Tibial nerve (tissue), 4 donors: ENCODE results near the gene THRA. TPM values are rescaled to one million over a fixed set of nuclear protein-coding genes. Genes with fewer than 3 reads are reported as not detected.
A peak's percentile ranks its signal among the peaks of the same experiment; 100 is the strongest.

ENCODE experiments used
- DNase-seq, 2 donors: peaks; one replicate each; pipeline ENCODE4 v3.0.0-alpha.2; 2019; ENCODE audit warnings: low spot score in 2 of 2
- H3K27ac ChIP-seq, 4 donors: fragments of 200-600 bp; sonication (generic) in 3 of 4; one replicate each; pipeline ENCODE4 v1.5.1; 2017 to 2019; ENCODE audit warnings: mild to moderate bottlenecking in 1 of 4
- H3K27me3 ChIP-seq, 2 donors: fragments of 200-600 bp; sonication (generic) in 1 of 2; one replicate each; pipeline versions ENCODE4 v1.5.1 to v1.6.0; 2017 to 2019
- H3K36me3 ChIP-seq, 3 donors: fragments of 200-600 bp; sonication (generic); one replicate each; pipeline ENCODE4 v1.5.1; 2018 to 2019
- H3K4me1 ChIP-seq, 4 donors: fragments of 200-600 bp; sonication (generic) in 3 of 4; one replicate each; pipeline ENCODE4 v1.5.1; 2017 to 2019
- H3K4me3 ChIP-seq, 4 donors: fragments of 200-600 bp; sonication (generic) in 3 of 4; one replicate each; pipeline ENCODE4 v1.5.1; 2017 to 2019; ENCODE audit warnings: mild to moderate bottlenecking in 1 of 4, moderate library complexity in 1 of 4
- H3K9me3 ChIP-seq, 4 donors: fragments of 200-600 bp; sonication (generic) in 3 of 4; one replicate each; pipeline ENCODE4 v1.5.1; 2017 to 2019
- CTCF ChIP-seq, 5 experiments: fragments of 200-600 bp in 3 of 5; fragments of 450-650 bp in 2 of 5; sonication (generic) in 3 of 5; IDR thresholded peaks; one replicate each; pipeline ENCODE4 v1.5.1; 2016 to 2019; ENCODE audit warnings: antibody characterized with exemption in 5 of 5, mild to moderate bottlenecking in 3 of 5, moderate library complexity in 2 of 5
- EP300 ChIP-seq, 2 donors: sonication (generic); formaldehyde crosslinking; IDR thresholded peaks; one replicate each; pipeline ENCODE4 v1.6.1; 2017; ENCODE audit warnings: antibody characterized with exemption in 2 of 2, mild to moderate bottlenecking in 1 of 2
- POLR2A ChIP-seq, 2 donors: fragments of 450-650 bp; IDR thresholded peaks; one replicate each; pipeline ENCODE4 v1.6.1; 2017; ENCODE audit warnings: antibody characterized with exemption in 2 of 2, mild to moderate bottlenecking in 2 of 2, moderate library complexity in 2 of 2
- WGBS, 2 donors: methylation state at CpG; one replicate each; pipeline ENCODE4 v1.1.5; 2018; 5-methylcytosine and 5-hydroxymethylcytosine counted together
- total RNA-seq, 4 donors: library from RNA; depleted of rRNA; stranded (reverse); fragments of >200 nt; gene quantifications; one replicate each; pipeline ENCODE4 v1.1.0, GENCODE V29; 2016

The THRA gene
- total RNA-seq, 4 donors from 2014 or later = 65.4 to 86.1 (median 78.4) TPM

- DNase-seq = no peak
- peak overlapping the region in 2 of 4 donors; percentile 73 to 99 for H3K27ac ChIP-seq
- no peak overlapping the region for H3K4me3 ChIP-seq
- no peak for TF ChIP-seq CTCF (IDR thresholded peaks at IDR 0.05)
- no peak for TF ChIP-seq EP300 (IDR thresholded peaks at IDR 0.05)
- no peaks in the 10 kb centered on the region for H3K9me3 ChIP-seq
- WGBS, 2 donors = 84 to 91% methylated on average over 25 to 28 of the region's 28 CpGs
- peaks cover 2 to 99% (median 37%) of the 10 kb centered on the region in 3 donors for H3K36me3 ChIP-seq
- H3K4me1 ChIP-seq = peaks cover 0 to 48% (median 12%) of the 10 kb centered on the region in 4 donors
- H3K27me3 ChIP-seq = no peaks in the 10 kb centered on the region
Measured at GRCh38 chr17:40087903-40088718, 25.3 kb downstream of the THRA start.

GRCh38 chr17:40089077-40089895 is 26.5 kb downstream of the THRA start:
- no peaks in the 10 kb centered on the region for H3K27me3 ChIP-seq
- H3K36me3 ChIP-seq = peaks cover 2 to 99% (median 43%) of the 10 kb centered on the region in 3 donors
- DNase-seq = no peak
- WGBS, 2 donors = 68 to 76% methylated on average over 26 of the region's 26 CpGs
- H3K9me3 ChIP-seq = no peaks in the 10 kb centered on the region
- peaks cover 0 to 60% (median 14%) of the 10 kb centered on the region in 4 donors for H3K4me1 ChIP-seq
- TF ChIP-seq EP300 (IDR thresholded peaks at IDR 0.05) (no peak), POLR2A (IDR thresholded peaks at IDR 0.05) (no peak), CTCF (IDR thresholded peaks at IDR 0.05) (no peak)
- H3K27ac ChIP-seq = peak overlapping the region; percentile 11 to 99 (median 54)
- H3K4me3 ChIP-seq = no peak overlapping the region

GRCh38 chr17:40090237-40091119 is 27.7 kb downstream of the THRA start:
- no peaks in the 10 kb centered on the region for H3K27me3 ChIP-seq
- peaks cover 2 to 99% (median 35%) of the 10 kb centered on the region in 3 donors for H3K36me3 ChIP-seq
- peak overlapping the region; percentile 13 to 99 (median 45) for H3K27ac ChIP-seq
- WGBS, 2 donors = 52 to 56% methylated on average over 14 of the region's 14 CpGs
- DNase-seq = no peak
- H3K4me1 ChIP-seq = peaks cover 0 to 72% (median 20%) of the 10 kb centered on the region in 4 donors
- H3K9me3 ChIP-seq = no peaks in the 10 kb centered on the region
- TF ChIP-seq POLR2A (IDR thresholded peaks at IDR 0.05) (no peak), CTCF (IDR thresholded peaks at IDR 0.05) (no peak), EP300 (IDR thresholded peaks at IDR 0.05) (no peak)
- no peak overlapping the region for H3K4me3 ChIP-seq

- no peak overlapping the region for H3K4me3 ChIP-seq
- no peaks in the 10 kb centered on the region for H3K9me3 ChIP-seq
- peak overlapping the region; percentile 58 to 99 (median 66) for H3K27ac ChIP-seq
- peak in 1 of 2 donors; percentile 12 for TF ChIP-seq EP300 (IDR thresholded peaks at IDR 0.05)
- TF ChIP-seq POLR2A (IDR thresholded peaks at IDR 0.05) = no peak
- TF ChIP-seq CTCF (IDR thresholded peaks at IDR 0.05) = no peak
- no peak for DNase-seq
- H3K4me1 ChIP-seq = peaks cover 0 to 74% (median 32%) of the 10 kb centered on the region in 4 donors
- no peaks in the 10 kb centered on the region for H3K27me3 ChIP-seq
- 44 to 52% methylated on average over 16 to 18 of the region's 18 CpGs for WGBS, 2 donors
- H3K36me3 ChIP-seq = peaks cover 2 to 99% (median 40%) of the 10 kb centered on the region in 3 donors
Measured at GRCh38 chr17:40091691-40092397, 29.1 kb downstream of the THRA start.
